Gastrocnemius medialis (tissue), 4 donors: Measurements from ENCODE around the gene RO60. TPM values are rescaled to one million over a fixed set of nuclear protein-coding genes. Genes with fewer than 3 reads are reported as not detected.

Experiments used
- ATAC-seq, 2 donors: fragments of 150-250 bp; one replicate each; pipeline ENCODE4 v1.9.1; 2016
- DNase-seq, 2 donors: peaks; one replicate each; pipeline ENCODE4 v3.0.0-alpha.2; 2019
- H3K27ac ChIP-seq, 4 donors: fragments of 200-600 bp; sonication (generic); 1 replicate in 1 of 4; 2 replicates in 3 of 4; pipeline ENCODE4 v1.5.1; 2016 to 2018; ENCODE audit warnings: mild to moderate bottlenecking in 2 of 4, moderate library complexity in 1 of 4
- H3K27me3 ChIP-seq, 3 donors: fragments of 200-600 bp; sonication (generic) in 2 of 3; 1 replicate in 1 of 3; 2 replicates in 2 of 3; pipeline versions ENCODE4 v1.5.1 to v1.6.0; 2016 to 2019; ENCODE audit warnings: mild to moderate bottlenecking in 1 of 3, moderate library complexity in 1 of 3
- H3K36me3 ChIP-seq, 2 donors: fragments of 200-600 bp; sonication (generic) in 1 of 2; one replicate each; pipeline ENCODE4 v1.5.1; 2017 to 2018
- H3K4me1 ChIP-seq, 2 donors: fragments of 200-600 bp; sonication (generic) in 1 of 2; one replicate each; pipeline ENCODE4 v1.5.1; 2016 to 2017; ENCODE audit warnings: mild to moderate bottlenecking in 2 of 2
- H3K4me3 ChIP-seq, 4 donors: fragments of 200-600 bp; sonication (generic) in 3 of 4; 1 replicate in 1 of 4; 2 replicates in 3 of 4; pipeline ENCODE4 v1.5.1; 2016 to 2019; ENCODE audit warnings: mild to moderate bottlenecking in 2 of 4
- H3K9me3 ChIP-seq, 3 donors: fragments of 200-600 bp; sonication (generic) in 2 of 3; 1 replicate in 1 of 3; 2 replicates in 2 of 3; pipeline ENCODE4 v1.5.1; 2016 to 2019
- POLR2A ChIP-seq, 2 donors: fragments of 450-650 bp; IDR thresholded peaks; one replicate each; pipeline ENCODE4 v1.6.1; 2017; ENCODE audit warnings: antibody characterized with exemption in 2 of 2, mild to moderate bottlenecking in 2 of 2, moderate library complexity in 2 of 2
- in situ Hi-C, 4 donors: fragments of 200-750 bp; cut with MboI; loops; one replicate each; pipeline versions ENCODE4 v1.15.0 to v1.8.0; 2017; ENCODE audit warnings: low sequenced_read_pairs in 4 of 4
- intact Hi-C: fragments of 100-400 bp; cut with DNase I; formaldehyde crosslinking; loops from one replicate; pipeline ENCODE4 v1.15.1; 2023; ENCODE audit warnings: low total_unique reads
- total RNA-seq, 4 donors: library from RNA; depleted of rRNA; stranded (reverse); fragments of >200 nt; gene quantifications; one replicate each; pipeline versions ENCODE4 v1.1.0 to v1.2.3, GENCODE V29; 2016
- TF ChIP-seq, protein P1 (sequence below), 5 experiments: fragments of 450-650 bp in 3 of 5; fragments of 200-600 bp in 2 of 5; sonication (generic) in 2 of 5; IDR thresholded peaks in 4 of 5; conservative IDR thresholded peaks in 1 of 5; 1 replicate in 4 of 5; 2 replicates in 1 of 5; pipeline ENCODE4 v1.5.1; 2016 to 2019; ENCODE audit warnings: antibody characterized with exemption in 5 of 5, mild to moderate bottlenecking in 3 of 5, moderate library complexity in 3 of 5

The RO60 gene
- total RNA-seq, 4 donors from 2014 or later, result 56.1 to 74.0 (median 58.2) TPM

DNA sequence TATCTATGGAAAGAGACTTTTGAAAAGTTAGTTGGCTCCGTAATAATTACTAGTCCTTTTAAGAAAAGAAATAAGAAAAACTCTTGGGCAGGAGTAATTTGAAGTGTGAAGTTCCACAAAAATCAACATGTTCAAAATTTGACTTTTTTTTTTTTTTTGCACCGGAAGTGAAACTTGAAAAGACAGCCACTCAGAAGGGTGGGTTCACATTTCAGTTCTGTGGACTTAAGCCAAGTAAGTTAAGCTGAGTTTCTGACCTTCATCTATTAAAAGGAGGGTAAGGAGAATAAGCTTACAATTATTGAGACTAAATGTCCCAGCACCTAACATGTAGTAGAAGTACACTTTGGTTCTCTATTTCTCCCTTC lies 11.0 kb downstream of the RO60 start:
- peaks cover 0 to 6% of the 10 kb centered on the region in 2 donors for H3K36me3 ChIP-seq
- H3K27ac ChIP-seq, result peak overlapping the region in 2 of 4 donors; percentile 26 to 45

DNA sequence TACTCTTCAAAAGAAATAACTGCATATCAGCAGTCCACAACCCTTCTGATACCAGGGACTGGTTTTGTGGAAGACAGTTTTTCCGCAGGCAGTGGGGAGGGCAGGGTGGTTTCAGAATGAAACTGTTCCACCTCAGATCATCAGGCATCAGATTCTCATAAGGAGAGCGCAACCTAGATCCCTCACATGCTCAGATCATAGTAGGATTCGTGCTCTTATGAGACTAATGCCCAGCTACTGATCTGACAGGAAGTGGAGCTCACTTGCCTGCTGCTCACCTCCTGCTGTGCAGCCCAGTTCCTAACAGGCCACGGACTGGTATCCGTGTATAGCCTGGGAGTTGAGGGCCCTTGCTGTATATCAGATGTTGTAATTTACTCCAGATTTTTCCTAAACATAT lies 11.5 kb downstream of the RO60 start:
- ATAC-seq (peak in 1 of 2 donors; percentile 58), DNase-seq (no peak)
- peak overlapping the region in 2 of 4 donors; percentile 26 to 45 for H3K27ac ChIP-seq
- in situ Hi-C loops (no loop called here), intact Hi-C loops (no loop called here)
- H3K36me3 ChIP-seq, result peaks cover 0 to 6% of the 10 kb centered on the region in 2 donors
- TF ChIP-seq POLR2A (IDR thresholded peaks at IDR 0.05), result no peak
- TF ChIP-seq, protein P1, sequence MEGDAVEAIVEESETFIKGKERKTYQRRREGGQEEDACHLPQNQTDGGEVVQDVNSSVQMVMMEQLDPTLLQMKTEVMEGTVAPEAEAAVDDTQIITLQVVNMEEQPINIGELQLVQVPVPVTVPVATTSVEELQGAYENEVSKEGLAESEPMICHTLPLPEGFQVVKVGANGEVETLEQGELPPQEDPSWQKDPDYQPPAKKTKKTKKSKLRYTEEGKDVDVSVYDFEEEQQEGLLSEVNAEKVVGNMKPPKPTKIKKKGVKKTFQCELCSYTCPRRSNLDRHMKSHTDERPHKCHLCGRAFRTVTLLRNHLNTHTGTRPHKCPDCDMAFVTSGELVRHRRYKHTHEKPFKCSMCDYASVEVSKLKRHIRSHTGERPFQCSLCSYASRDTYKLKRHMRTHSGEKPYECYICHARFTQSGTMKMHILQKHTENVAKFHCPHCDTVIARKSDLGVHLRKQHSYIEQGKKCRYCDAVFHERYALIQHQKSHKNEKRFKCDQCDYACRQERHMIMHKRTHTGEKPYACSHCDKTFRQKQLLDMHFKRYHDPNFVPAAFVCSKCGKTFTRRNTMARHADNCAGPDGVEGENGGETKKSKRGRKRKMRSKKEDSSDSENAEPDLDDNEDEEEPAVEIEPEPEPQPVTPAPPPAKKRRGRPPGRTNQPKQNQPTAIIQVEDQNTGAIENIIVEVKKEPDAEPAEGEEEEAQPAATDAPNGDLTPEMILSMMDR (IDR thresholded peaks at IDR 0.05 in 4 of 5, conservative IDR thresholded peaks at IDR 0.05 in 1 of 5), result no peak
- H3K4me3 ChIP-seq, result peak overlapping the region in 1 of 4 donors; percentile 5
- peaks cover 15 to 36% of the 10 kb centered on the region in 2 donors for H3K4me1 ChIP-seq
- H3K27me3 ChIP-seq, result no peaks in the 10 kb centered on the region
- H3K9me3 ChIP-seq, result no peaks in the 10 kb centered on the region

More for the DNA sequence above, 11.0 kb downstream of the RO60 start:
- no peak overlapping the region for H3K4me3 ChIP-seq
- TF ChIP-seq, protein P1 (IDR thresholded peaks at IDR 0.05 in 4 of 5, conservative IDR thresholded peaks at IDR 0.05 in 1 of 5), result no peak
- no peak for TF ChIP-seq POLR2A (IDR thresholded peaks at IDR 0.05)
- no peak for ATAC-seq
- intact Hi-C loops (no loop called here), in situ Hi-C loops (no loop called here)
- H3K27me3 ChIP-seq, result no peaks in the 10 kb centered on the region
- no peaks in the 10 kb centered on the region for H3K9me3 ChIP-seq
- no peak for DNase-seq
- peaks cover 15 to 30% of the 10 kb centered on the region in 2 donors for H3K4me1 ChIP-seq

DNA sequence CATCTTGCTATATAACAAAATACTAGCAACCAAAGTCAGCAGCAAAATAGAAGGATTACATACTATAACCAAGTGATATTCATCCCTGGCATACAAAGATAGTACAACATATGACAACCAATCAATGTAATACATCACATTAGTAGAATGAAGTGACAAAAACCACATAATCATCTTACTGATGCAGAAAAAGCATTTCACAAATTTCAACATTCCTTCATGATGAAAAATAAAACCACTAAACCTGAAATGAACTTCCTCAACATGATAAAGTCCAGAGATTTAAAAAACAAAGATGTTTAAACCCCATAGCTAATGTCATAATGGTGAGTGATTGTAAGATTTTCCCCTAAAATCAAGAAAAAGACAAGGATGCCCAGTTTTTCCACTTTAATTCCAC lies 18.6 kb downstream of the RO60 start:
- no peaks in the 10 kb centered on the region for H3K27me3 ChIP-seq
- intact Hi-C loops, result no loop called here

DNA sequence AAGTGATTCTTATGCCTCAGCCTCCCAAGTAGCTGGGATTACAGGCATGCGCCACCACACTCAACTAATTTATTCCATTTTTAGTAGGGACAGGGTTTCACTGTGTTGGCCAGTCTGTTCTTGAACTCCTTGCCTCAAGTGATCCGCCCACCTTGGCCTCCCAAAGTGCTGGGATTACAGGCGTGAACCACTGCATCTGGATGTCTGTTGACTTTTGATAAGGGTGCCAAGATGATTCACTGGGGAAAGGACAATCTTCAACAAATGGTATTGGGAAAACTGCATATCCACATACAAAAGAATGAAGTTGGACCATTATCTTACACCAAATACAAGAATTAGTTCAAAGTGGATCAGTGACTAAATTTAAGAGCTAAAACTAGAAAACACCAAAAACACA lies 19.8 kb downstream of the RO60 start:
- Histone ChIP-seq H3K4me1 (peaks cover 0 to 13% of the 10 kb centered on the region in 2 donors), H3K4me3 (no peak overlapping the region), H3K9me3 (no peaks in the 10 kb centered on the region), H3K27me3 (no peaks in the 10 kb centered on the region), H3K36me3 (peaks cover 2 to 74% of the 10 kb centered on the region in 2 donors), H3K27ac (no peak overlapping the region)
- TF ChIP-seq POLR2A (IDR thresholded peaks at IDR 0.05), result no peak
- TF ChIP-seq, protein P1 (IDR thresholded peaks at IDR 0.05 in 4 of 5, conservative IDR thresholded peaks at IDR 0.05 in 1 of 5), result no peak
- ATAC-seq, result no peak
- in situ Hi-C loops (no loop called here), intact Hi-C loops (no loop called here)
- DNase-seq, result no peak

More for the DNA sequence above, 18.6 kb downstream of the RO60 start:
- no peak overlapping the region for H3K4me3 ChIP-seq
- H3K4me1 ChIP-seq, result peaks cover 0 to 13% of the 10 kb centered on the region in 2 donors
- no peak overlapping the region for H3K27ac ChIP-seq
- peaks cover 2 to 62% of the 10 kb centered on the region in 2 donors for H3K36me3 ChIP-seq
- H3K9me3 ChIP-seq, result no peaks in the 10 kb centered on the region
- no peak for TF ChIP-seq POLR2A (IDR thresholded peaks at IDR 0.05)
- TF ChIP-seq, protein P1 (IDR thresholded peaks at IDR 0.05 in 4 of 5, conservative IDR thresholded peaks at IDR 0.05 in 1 of 5), result no peak
- DNase-seq (no peak), ATAC-seq (no peak)
- in situ Hi-C loops, result no loop called here
